Liver (tissue), 9 donors: ENCODE measurements around the gene TAF11L6. TPM values are rescaled to one million over a fixed set of nuclear protein-coding genes. Genes with fewer than 3 reads are reported as not detected.
"Not testable (repeated sequence)": the region's sequence is repeated elsewhere in the genome, so short reads cannot be mapped to it uniquely, and the experiment has no call there.

Experiments
- DNase-seq: peaks from one replicate; pipeline ENCODE4 v3.0.0-alpha.2; 2017; ENCODE audit warnings: low spot score
- H3K27ac ChIP-seq, 2 donors: one replicate each; pipeline ENCODE4 v1.7.0; 2013; ENCODE audit warnings: inconsistent platforms in 2 of 2, low read length in 2 of 2, control low read depth in 1 of 2, low read depth in 1 of 2, mild to moderate bottlenecking in 1 of 2
- H3K27me3 ChIP-seq, 4 donors: one replicate each; pipeline versions ENCODE4 v1.6.1 to v1.7.0; 2013; ENCODE audit warnings: low read length in 3 of 4, inconsistent platforms in 1 of 4, mild to moderate bottlenecking in 1 of 4, moderate library complexity in 1 of 4; ENCODE audit not compliant: control insufficient read depth in 4 of 4, insufficient read depth in 4 of 4
- H3K36me3 ChIP-seq, 4 donors: one replicate each; pipeline versions ENCODE4 v1.6.1 to v1.7.0; 2013; ENCODE audit warnings: low read length in 3 of 4, mild to moderate bottlenecking in 3 of 4, low read depth in 1 of 4, moderate library complexity in 1 of 4; ENCODE audit not compliant: control insufficient read depth in 4 of 4, insufficient read depth in 3 of 4
- H3K4me1 ChIP-seq, 4 donors: one replicate each; pipeline versions ENCODE4 v1.6.1 to v1.7.0; 2013; ENCODE audit warnings: low read length in 3 of 4, mild to moderate bottlenecking in 3 of 4, moderate library complexity in 1 of 4; ENCODE audit not compliant: control insufficient read depth in 4 of 4, insufficient read depth in 4 of 4
- H3K4me3 ChIP-seq, 3 donors: one replicate each; pipeline versions ENCODE4 v1.6.1 to v1.7.0; 2013; ENCODE audit warnings: low read length in 3 of 3, control low read depth in 1 of 3, low read depth in 1 of 3, mild to moderate bottlenecking in 1 of 3
- H3K9ac ChIP-seq, 2 donors: one replicate each; pipeline ENCODE4 v1.7.0; 2013; ENCODE audit warnings: low read length in 2 of 2, mild to moderate bottlenecking in 2 of 2, moderate library complexity in 2 of 2, control low read depth in 1 of 2, low read depth in 1 of 2
- H3K9me3 ChIP-seq, 4 donors: one replicate each; pipeline versions ENCODE4 v1.6.1 to v1.7.0; 2013; ENCODE audit warnings: low read length in 3 of 4; ENCODE audit not compliant: control insufficient read depth in 4 of 4
- EGR1 ChIP-seq, 2 donors: IDR thresholded peaks; 2 replicates each; pipeline ENCODE4 v1.6.1; 2016 to 2018; ENCODE audit warnings: antibody characterized with exemption in 2 of 2, low read depth in 2 of 2
- FOXA1 ChIP-seq: IDR thresholded peaks from 2 replicates; pipeline ENCODE4 v1.6.1; 2016; ENCODE audit warnings: antibody characterized with exemption
- FOXA2 ChIP-seq: IDR thresholded peaks from 2 replicates; pipeline ENCODE4 v1.6.1; 2016; ENCODE audit warnings: antibody characterized with exemption
- GABPA ChIP-seq, 2 donors: IDR thresholded peaks in 1 of 2; conservative IDR thresholded peaks in 1 of 2; 2 replicates each; pipeline ENCODE4 v1.6.1; 2016; ENCODE audit warnings: antibody characterized with exemption in 2 of 2, mild to moderate bottlenecking in 1 of 2, moderate library complexity in 1 of 2
- HNF4A ChIP-seq, 2 donors: conservative IDR thresholded peaks; 2 replicates each; pipeline ENCODE4 v1.6.1; 2016; ENCODE audit warnings: antibody characterized with exemption in 2 of 2, mild to moderate bottlenecking in 2 of 2
- HNF4G ChIP-seq: IDR thresholded peaks from 2 replicates; pipeline ENCODE4 v1.6.1; 2016; ENCODE audit warnings: antibody characterized with exemption
- JUND ChIP-seq, 2 donors: IDR thresholded peaks; 2 replicates each; pipeline ENCODE4 v1.6.1; 2016; ENCODE audit warnings: antibody characterized with exemption in 2 of 2
- NR2F2 ChIP-seq: IDR thresholded peaks from 2 replicates; pipeline ENCODE4 v1.6.1; 2016; ENCODE audit warnings: antibody characterized with exemption
- RAD21 ChIP-seq, 2 donors: IDR thresholded peaks; 2 replicates each; pipeline ENCODE4 v1.6.1; 2016; ENCODE audit warnings: antibody characterized with exemption in 2 of 2, mild to moderate bottlenecking in 2 of 2
- RXRA ChIP-seq, 2 donors: IDR thresholded peaks; 2 replicates each; pipeline ENCODE4 v1.6.1; 2017 to 2018; ENCODE audit warnings: antibody characterized with exemption in 2 of 2, mild to moderate bottlenecking in 1 of 2
- TAF1 ChIP-seq: conservative IDR thresholded peaks from 2 replicates; pipeline ENCODE4 v1.6.1; 2016; ENCODE audit warnings: antibody characterized with exemption, mild to moderate bottlenecking
- YY1 ChIP-seq: IDR thresholded peaks from 2 replicates; pipeline ENCODE4 v1.6.1; 2016; ENCODE audit warnings: antibody characterized with exemption, mild to moderate bottlenecking
- WGBS: extraction: QIAGEN DNeasy Blood & Tissue Kit; methylation state at CpG from one replicate; pipeline ENCODE4 v1.1.7; 2013; 5-methylcytosine and 5-hydroxymethylcytosine counted together
- polyA plus RNA-seq, 2 donors: library from polyadenylated mRNA; stranded (reverse) in 1 of 2; unstranded in 1 of 2; fragments of 200-250 nt in 1 of 2; fragments of >200 nt in 1 of 2; fragmentation: Nextera tagmentation in 1 of 2; extraction: Ambion mirVana in 1 of 2; gene quantifications; one replicate each; pipeline versions ENCODE4 v1.2.1 to v1.2.3, GENCODE V29; 2013 to 2015
- total RNA-seq, 2 donors: library from RNA; depleted of rRNA; stranded (reverse); fragments of >200 nt; gene quantifications; one replicate each; pipeline ENCODE4 v1.2.3, GENCODE V29; 2014
- TF ChIP-seq, protein P1 (sequence below): IDR thresholded peaks from 2 replicates; pipeline ENCODE4 v1.6.1; 2016; ENCODE audit warnings: antibody characterized with exemption
- TF ChIP-seq, protein P2 (sequence below): fragments of 150-350 bp; IDR thresholded peaks from 2 replicates; pipeline ENCODE4 v1.5.1; 2017; ENCODE audit warnings: improper control_type of control experiment, low read depth, low read length; ENCODE audit not compliant: missing input control
- TF ChIP-seq, protein P3 (sequence below): IDR thresholded peaks from 2 replicates; pipeline ENCODE4 v1.6.1; 2016; ENCODE audit warnings: antibody characterized with exemption, mild to moderate bottlenecking
- TF ChIP-seq, protein P4 (sequence below): IDR thresholded peaks from 2 replicates; pipeline ENCODE4 v1.6.1; 2016; ENCODE audit warnings: antibody characterized with exemption
- donor health status: healthy.
- donor health status: healthy.
- donor health status: healthy.
- donor health status: healthy.
- donor health status: healthy.

The TAF11L6 gene
- total and polyA plus RNA-seq, 4 donors, result not detected

DNA sequence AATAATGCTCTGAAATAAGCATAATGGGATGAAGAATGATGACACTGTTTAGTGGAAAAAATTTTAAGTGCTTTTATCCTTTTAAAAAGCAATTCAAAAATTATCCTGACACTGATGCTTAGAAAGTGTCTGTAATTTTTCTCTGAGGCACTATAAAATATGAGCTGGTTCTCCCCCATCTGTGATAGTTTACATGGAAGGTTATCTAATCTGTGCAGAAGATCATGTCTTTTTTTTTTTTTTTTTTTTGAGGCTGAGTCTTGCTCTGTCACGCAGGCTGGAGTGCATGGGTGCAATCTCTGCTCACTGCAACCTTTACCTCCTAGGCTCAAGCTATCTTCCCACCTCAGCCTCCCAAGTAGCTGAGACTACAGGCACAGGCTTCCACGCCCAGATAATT lies 45.7 kb upstream of the TAF11L6 start:
- Histone ChIP-seq H3K27ac (no peak overlapping the region), H3K4me3 (no peak overlapping the region), H3K36me3 (no peaks in the 10 kb centered on the region), H3K9ac (no peak overlapping the region), H3K4me1 (no peaks in the 10 kb centered on the region), H3K9me3 (no peaks in the 10 kb centered on the region), H3K27me3 (no peaks in the 10 kb centered on the region)
- 49% methylated on average over 2 of the region's 2 CpGs for WGBS
- DNase-seq, result no peak
- TF ChIP-seq RAD21 (IDR thresholded peaks at IDR 0.05), result no peak
- TF ChIP-seq, protein P1, sequence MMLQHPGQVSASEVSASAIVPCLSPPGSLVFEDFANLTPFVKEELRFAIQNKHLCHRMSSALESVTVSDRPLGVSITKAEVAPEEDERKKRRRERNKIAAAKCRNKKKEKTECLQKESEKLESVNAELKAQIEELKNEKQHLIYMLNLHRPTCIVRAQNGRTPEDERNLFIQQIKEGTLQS, result no peak
- TF ChIP-seq YY1, result no peak
- no peak for TF ChIP-seq TAF1
- TF ChIP-seq HNF4A (conservative IDR thresholded peaks at IDR 0.05), result no peak
- TF ChIP-seq, protein P2, sequence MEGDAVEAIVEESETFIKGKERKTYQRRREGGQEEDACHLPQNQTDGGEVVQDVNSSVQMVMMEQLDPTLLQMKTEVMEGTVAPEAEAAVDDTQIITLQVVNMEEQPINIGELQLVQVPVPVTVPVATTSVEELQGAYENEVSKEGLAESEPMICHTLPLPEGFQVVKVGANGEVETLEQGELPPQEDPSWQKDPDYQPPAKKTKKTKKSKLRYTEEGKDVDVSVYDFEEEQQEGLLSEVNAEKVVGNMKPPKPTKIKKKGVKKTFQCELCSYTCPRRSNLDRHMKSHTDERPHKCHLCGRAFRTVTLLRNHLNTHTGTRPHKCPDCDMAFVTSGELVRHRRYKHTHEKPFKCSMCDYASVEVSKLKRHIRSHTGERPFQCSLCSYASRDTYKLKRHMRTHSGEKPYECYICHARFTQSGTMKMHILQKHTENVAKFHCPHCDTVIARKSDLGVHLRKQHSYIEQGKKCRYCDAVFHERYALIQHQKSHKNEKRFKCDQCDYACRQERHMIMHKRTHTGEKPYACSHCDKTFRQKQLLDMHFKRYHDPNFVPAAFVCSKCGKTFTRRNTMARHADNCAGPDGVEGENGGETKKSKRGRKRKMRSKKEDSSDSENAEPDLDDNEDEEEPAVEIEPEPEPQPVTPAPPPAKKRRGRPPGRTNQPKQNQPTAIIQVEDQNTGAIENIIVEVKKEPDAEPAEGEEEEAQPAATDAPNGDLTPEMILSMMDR, result no peak
- TF ChIP-seq FOXA2, result no peak
- TF ChIP-seq GABPA (IDR thresholded peaks at IDR 0.05 in 1 of 2, conservative IDR thresholded peaks at IDR 0.05 in 1 of 2), result no peak

DNA sequence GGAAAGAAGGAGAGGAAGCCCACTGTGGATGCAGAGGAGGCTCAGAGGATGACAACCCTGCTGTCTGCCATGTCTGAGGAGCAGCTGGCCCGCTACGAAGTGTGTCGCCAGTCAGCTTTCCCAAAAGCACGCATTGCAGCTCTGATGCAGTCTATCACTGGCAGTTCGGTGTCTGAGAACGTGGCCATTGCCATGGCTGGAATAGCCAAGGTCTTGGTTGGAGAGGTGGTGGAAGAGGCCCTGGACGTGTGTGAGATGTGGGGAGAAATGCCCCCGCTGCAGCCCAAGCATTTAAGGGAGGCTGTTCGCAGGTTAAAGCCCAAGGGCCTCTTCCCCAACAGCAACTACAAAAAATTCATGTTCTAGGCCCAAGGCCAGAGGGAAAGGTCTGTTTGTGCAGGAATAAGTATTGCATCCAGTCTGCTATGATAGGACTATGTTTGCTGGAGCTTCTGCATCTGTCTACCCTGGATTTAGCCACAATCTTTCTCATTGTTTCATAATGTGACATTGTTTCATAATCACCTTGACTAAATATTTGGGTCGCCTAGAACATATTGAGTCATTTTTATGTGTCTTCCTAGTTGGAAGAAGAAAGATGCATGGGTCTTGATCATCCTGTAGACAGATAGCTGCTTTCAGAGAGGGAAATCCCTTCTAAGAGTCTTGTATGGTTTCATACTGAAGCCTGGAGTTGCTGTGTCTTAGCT lies 41.9 kb upstream of the TAF11L6 start:
- H3K9ac ChIP-seq, H3K36me3 ChIP-seq, H3K4me1 ChIP-seq, H3K4me3 ChIP-seq, H3K9me3 ChIP-seq, H3K27me3 ChIP-seq, H3K27ac ChIP-seq, DNase-seq: not testable (repeated sequence)
- 86% methylated on average over 10 of the region's 10 CpGs for WGBS

DNA sequence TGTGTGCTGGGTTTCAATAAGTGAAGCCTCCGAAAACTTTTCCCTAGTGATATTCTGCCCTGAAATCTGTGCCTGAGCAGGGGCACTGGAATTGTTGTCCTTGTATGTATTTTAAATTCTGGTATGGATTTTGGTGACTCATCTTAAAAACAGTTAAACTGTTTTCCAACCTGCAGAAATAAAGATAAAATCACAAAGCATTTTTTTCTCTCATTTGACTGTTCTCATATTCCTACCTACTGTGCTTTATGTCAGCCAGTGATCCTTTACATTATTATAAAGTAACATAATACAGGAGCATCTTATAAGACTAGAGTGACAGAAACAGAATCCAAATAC lies 41.3 kb upstream of the TAF11L6 start:
- no peaks in the 10 kb centered on the region for H3K4me1 ChIP-seq
- H3K4me3 ChIP-seq, result no peak overlapping the region
- no peaks in the 10 kb centered on the region for H3K27me3 ChIP-seq
- no peak for DNase-seq
- H3K27ac ChIP-seq, result no peak overlapping the region
- no peaks in the 10 kb centered on the region for H3K36me3 ChIP-seq
- TF ChIP-seq, protein P1, result no peak
- TF ChIP-seq YY1 (no peak), HNF4A (conservative IDR thresholded peaks at IDR 0.05) (no peak), RXRA (IDR thresholded peaks at IDR 0.05) (no peak), FOXA1 (no peak), HNF4G (no peak), JUND (IDR thresholded peaks at IDR 0.05) (no peak), EGR1 (IDR thresholded peaks at IDR 0.05; ENCODE audit: low read depth in 2 of 2) (no peak), NR2F2 (no peak), RAD21 (IDR thresholded peaks at IDR 0.05) (no peak)
- TF ChIP-seq, protein P3, sequence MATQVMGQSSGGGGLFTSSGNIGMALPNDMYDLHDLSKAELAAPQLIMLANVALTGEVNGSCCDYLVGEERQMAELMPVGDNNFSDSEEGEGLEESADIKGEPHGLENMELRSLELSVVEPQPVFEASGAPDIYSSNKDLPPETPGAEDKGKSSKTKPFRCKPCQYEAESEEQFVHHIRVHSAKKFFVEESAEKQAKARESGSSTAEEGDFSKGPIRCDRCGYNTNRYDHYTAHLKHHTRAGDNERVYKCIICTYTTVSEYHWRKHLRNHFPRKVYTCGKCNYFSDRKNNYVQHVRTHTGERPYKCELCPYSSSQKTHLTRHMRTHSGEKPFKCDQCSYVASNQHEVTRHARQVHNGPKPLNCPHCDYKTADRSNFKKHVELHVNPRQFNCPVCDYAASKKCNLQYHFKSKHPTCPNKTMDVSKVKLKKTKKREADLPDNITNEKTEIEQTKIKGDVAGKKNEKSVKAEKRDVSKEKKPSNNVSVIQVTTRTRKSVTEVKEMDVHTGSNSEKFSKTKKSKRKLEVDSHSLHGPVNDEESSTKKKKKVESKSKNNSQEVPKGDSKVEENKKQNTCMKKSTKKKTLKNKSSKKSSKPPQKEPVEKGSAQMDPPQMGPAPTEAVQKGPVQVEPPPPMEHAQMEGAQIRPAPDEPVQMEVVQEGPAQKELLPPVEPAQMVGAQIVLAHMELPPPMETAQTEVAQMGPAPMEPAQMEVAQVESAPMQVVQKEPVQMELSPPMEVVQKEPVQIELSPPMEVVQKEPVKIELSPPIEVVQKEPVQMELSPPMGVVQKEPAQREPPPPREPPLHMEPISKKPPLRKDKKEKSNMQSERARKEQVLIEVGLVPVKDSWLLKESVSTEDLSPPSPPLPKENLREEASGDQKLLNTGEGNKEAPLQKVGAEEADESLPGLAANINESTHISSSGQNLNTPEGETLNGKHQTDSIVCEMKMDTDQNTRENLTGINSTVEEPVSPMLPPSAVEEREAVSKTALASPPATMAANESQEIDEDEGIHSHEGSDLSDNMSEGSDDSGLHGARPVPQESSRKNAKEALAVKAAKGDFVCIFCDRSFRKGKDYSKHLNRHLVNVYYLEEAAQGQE, result no peak
- TF ChIP-seq, protein P4, sequence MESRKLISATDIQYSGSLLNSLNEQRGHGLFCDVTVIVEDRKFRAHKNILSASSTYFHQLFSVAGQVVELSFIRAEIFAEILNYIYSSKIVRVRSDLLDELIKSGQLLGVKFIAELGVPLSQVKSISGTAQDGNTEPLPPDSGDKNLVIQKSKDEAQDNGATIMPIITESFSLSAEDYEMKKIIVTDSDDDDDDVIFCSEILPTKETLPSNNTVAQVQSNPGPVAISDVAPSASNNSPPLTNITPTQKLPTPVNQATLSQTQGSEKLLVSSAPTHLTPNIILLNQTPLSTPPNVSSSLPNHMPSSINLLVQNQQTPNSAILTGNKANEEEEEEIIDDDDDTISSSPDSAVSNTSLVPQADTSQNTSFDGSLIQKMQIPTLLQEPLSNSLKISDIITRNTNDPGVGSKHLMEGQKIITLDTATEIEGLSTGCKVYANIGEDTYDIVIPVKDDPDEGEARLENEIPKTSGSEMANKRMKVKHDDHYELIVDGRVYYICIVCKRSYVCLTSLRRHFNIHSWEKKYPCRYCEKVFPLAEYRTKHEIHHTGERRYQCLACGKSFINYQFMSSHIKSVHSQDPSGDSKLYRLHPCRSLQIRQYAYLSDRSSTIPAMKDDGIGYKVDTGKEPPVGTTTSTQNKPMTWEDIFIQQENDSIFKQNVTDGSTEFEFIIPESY, result no peak
- TF ChIP-seq, protein P2, result no peak
- no peaks in the 10 kb centered on the region for H3K9me3 ChIP-seq
- no peak overlapping the region for H3K9ac ChIP-seq
- WGBS, result 85% methylated on average over 1 of the region's 1 CpG
